ENCODE data around the gene SIK3.

DNA sequence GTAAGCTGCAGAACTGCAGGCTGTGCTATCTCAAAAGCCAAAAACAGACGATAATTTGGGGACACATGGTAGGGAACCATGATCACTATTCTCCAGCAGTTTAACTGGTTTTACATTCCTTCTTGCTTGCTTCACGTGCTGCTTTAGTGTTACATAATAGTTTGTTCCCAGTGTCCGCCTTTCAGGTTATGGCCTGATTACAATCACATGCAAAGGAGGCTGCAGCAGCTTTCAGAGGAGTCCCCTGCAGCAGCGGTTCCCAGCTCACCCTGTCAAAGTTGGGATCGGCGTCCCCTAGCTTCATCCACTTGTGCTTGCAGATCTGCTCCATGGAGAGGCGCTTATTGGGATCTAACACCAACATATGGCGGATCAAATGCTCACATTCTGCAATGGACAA, 221.6 kb downstream of the SIK3 start:
- TF ChIP-seq CTCF (IDR thresholded peaks at IDR 0.05; ENCODE audit: borderline replicate concordance, extremely low read depth, low read length, poor library complexity, severe bottlenecking) (no peak), EZH2 (IDR thresholded peaks at IDR 0.05; ENCODE audit: borderline replicate concordance, low read depth, low read length, severe bottlenecking) (no peak)
